Mammary epithelial cell (primary cell): ENCODE measurements around the gene LVRN.

Experiments used
- EZH2 ChIP-seq: IDR thresholded peaks from 2 replicates; pipeline ENCODE4 v1.6.1; 2012; ENCODE audit warnings: low read length, inconsistent platforms, borderline replicate concordance
- TF ChIP-seq, protein P1 (sequence below), 2 donors: IDR thresholded peaks in 1 of 2; conservative IDR thresholded peaks in 1 of 2; 2 replicates each; pipeline ENCODE4 v1.5.1; 2011 to 2012; ENCODE audit warnings: inconsistent platforms in 2 of 2, low read length in 2 of 2, mild to moderate bottlenecking in 2 of 2, control low read depth in 1 of 2, low read depth in 1 of 2; ENCODE audit not compliant: insufficient read depth in 1 of 2; ENCODE audit errors: extremely low read depth in 1 of 2

DNA sequence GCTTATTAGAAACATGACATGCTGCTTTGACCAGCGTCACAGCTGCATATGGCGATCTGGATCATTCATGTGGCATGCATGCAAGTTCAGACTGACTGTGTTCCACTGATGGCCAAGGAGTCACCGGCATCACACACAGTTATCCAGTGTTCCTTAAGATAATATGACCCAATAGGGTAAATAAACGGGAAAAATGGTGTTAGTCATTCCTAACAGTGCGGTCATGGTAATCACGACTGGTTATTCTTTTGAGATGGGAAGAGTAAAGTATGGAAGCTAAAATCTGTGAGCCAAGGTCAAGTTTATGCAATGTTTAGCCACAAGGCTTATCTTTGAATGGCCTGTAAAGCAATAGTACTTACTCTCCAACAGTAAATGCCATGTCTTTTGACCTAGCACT lies 29.3 kb upstream of the LVRN start:
- TF ChIP-seq, protein P1, sequence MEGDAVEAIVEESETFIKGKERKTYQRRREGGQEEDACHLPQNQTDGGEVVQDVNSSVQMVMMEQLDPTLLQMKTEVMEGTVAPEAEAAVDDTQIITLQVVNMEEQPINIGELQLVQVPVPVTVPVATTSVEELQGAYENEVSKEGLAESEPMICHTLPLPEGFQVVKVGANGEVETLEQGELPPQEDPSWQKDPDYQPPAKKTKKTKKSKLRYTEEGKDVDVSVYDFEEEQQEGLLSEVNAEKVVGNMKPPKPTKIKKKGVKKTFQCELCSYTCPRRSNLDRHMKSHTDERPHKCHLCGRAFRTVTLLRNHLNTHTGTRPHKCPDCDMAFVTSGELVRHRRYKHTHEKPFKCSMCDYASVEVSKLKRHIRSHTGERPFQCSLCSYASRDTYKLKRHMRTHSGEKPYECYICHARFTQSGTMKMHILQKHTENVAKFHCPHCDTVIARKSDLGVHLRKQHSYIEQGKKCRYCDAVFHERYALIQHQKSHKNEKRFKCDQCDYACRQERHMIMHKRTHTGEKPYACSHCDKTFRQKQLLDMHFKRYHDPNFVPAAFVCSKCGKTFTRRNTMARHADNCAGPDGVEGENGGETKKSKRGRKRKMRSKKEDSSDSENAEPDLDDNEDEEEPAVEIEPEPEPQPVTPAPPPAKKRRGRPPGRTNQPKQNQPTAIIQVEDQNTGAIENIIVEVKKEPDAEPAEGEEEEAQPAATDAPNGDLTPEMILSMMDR (conservative IDR thresholded peaks at IDR 0.05 in 1 of 2, IDR thresholded peaks at IDR 0.05 in 1 of 2; ENCODE audit: extremely low read depth in 1 of 2, insufficient read depth in 1 of 2, low read depth in 1 of 2, low read length in 2 of 2): no peak
- TF ChIP-seq EZH2: no peak
